ENCODE results near the gene COQ8A.
A peak's percentile ranks its signal among the peaks of the same experiment; 100 is the strongest.

- TF ChIP-seq CTCF (IDR thresholded peaks at IDR 0.05) (peak in 3 of 4 experiments; percentile 56 to 75 (median 56)), POLR2AphosphoS5 (IDR thresholded peaks at IDR 0.05) (no peak)
Measured at GRCh38 chr1:226912587-226913176, 27.4 kb upstream of the COQ8A start.

Measured in gastroesophageal sphincter (tissue), 3 donors.